HG03060 (cell line): ENCODE data around the gene SLC7A7.
"Not testable (repeated sequence)": the region's sequence is repeated elsewhere in the genome, so short reads cannot be mapped to it uniquely, and the experiment has no call there.

Experiments
- ATAC-seq: cut with Tn5 transposase; IDR thresholded peaks from one replicate; pipeline ENCODE4 v1.9.1; 2021; ENCODE audit warnings: low read depth, moderate number of reproducible peaks; ENCODE audit not compliant: unreplicated experiment

Gene SLC7A7

GRCh38 chr14:22794551-22794951, 20.7 kb downstream of the SLC7A7 start:
- peak; percentile 46 for ATAC-seq

- no peak for ATAC-seq
These were observed 21.3 kb downstream of the SLC7A7 start for GRCh38 chr14:22793976-22794375.

GRCh38 chr14:22793550-22793949, 21.7 kb downstream of the SLC7A7 start:
- not testable (repeated sequence) for ATAC-seq

- ATAC-seq, result no peak
These were observed 23.1 kb downstream of the SLC7A7 start for GRCh38 chr14:22792158-22792557.

GRCh38 chr14:22791301-22791700, 23.9 kb downstream of the SLC7A7 start:
- no peak for ATAC-seq

DNA sequence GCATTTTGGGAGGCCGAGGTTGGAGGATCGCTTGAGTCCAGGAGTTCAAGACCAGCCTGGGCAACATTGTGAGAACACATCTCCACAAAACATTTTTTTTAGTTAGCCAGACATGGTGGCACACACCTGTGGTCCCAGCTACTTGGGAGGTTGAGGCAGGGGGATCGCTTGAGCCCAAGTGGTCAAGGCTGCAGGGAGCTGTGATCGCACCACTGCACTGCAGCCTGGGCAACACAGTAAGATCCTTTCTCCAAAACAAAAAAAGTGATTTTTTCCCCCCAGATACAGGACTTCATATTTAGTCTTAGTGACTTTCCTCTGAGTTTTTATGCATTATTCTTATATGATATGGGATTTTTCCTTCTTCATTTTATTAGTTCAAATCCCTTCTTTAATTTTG, 28.6 kb downstream of the SLC7A7 start:
- no peak for ATAC-seq

DNA sequence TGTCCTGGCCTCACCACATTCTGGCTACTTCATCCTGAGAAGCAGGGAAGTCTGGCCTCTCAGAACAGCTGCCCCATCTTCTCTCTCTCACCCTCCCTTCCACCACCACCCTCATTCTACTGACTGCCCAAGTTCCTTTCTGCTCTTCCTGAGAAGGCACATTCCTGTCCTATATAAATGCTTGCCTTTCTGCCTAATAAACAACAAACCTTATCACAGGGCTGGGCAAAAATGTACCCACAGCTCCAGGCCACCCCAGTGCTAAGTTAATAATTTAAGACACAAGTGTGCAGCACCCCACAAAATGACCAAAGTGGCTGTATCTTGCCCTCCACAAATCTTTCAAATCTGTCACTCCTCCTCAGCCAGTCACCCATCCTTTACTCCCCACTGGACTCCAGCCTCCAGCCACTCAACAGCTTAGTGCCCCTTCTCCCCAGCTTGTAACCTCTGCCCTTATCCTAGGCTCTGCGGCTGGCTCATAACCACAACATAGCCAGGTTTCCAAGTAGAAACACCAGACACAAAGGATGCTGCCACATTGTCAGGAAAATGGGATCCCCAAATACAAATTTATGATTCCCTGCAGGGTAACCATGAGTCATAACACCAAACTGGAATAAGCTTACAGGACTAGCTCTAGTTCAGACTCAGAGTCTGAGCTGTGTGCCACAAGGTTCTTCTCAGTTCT, 33.8 kb downstream of the SLC7A7 start:
- ATAC-seq, result no peak

GRCh38 chr14:22780941-22781300, 34.3 kb downstream of the SLC7A7 start:
- ATAC-seq, result no peak

GRCh38 chr14:22780105-22780679, 35.0 kb downstream of the SLC7A7 start:
- ATAC-seq, result no peak

DNA sequence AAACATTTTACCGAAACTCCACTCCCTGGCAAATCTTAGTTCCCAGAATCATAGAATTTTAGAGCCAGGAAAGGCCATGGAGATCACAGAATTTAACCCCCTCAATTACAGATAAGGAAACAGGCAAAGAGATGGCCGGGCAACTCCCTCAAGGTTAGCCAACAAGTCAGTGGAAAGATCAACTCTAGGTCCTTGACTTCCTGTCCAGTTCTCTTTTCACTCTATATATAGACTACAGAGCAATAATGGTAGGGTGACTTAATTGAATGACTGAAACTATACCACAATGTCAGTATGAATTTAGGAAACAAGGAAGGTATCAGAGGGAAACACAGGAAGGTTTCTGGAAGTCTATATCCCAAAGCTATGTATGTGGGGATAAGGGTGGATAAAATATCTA, 37.2 kb downstream of the SLC7A7 start:
- no peak for ATAC-seq

- not testable (repeated sequence) for ATAC-seq
These were observed 38.4 kb downstream of the SLC7A7 start for GRCh38 chr14:22776849-22777248.

DNA sequence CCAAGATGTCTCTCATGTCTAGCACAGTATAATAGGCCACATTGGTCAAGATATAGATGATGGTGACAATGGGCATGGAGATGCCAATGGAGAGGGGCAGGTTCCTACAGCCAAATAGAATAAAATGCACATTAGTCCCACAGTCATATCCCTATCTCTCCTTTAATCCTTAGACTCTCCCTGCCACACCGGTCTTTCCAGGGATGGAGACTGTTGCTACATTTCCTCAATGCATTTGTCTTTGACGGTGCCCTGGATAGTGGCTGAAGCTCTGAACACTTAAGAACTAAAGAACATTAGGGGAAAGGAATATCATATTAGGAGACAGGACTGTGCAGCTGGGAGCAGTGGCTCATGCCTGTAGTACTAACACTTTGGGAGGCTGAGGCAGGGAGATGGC, 39.0 kb downstream of the SLC7A7 start:
- ATAC-seq, result no peak

GRCh38 chr14:22774011-22774706, 41.1 kb downstream of the SLC7A7 start:
- no peak for ATAC-seq

DNA sequence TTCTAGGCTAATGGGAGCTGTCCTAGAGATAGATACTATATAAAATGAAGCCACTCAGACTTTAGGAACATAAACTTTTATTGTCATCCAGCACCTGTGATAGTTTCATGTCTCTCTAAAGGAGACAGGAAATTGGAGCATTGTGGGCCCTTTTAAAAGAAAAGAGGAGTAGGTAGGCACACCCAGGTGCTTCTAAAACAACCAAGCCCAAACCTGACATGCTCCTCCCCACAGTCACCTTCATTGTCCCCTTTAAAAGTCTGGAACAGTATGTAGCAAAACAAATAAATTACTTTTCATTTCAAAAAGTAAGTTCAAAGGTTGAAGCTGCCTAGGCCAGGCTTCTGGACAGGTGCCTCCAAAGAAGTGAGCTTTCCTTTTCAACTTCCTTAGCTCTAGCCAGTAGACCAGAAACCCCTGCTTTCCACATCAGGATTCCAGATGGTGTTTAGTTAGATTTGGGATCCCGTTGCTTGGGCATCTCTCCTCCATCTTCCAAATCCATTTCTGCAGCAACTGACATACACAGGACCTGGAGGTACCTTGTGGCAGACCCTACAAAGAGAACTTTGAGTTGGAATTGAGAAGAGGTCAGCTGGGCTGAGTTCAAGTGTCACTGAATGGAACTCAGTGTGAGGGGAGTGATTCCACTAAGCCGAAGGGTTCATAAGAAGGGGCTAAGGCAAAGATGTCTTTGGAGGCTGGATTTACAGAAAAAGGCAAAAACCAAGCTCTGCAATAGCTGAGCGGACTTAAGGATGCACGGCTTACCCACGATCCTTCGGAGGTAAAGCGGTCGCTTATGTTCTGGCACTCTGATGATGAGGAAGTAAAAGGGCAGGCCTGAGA, 41.8 kb downstream of the SLC7A7 start:
- no peak for ATAC-seq

DNA sequence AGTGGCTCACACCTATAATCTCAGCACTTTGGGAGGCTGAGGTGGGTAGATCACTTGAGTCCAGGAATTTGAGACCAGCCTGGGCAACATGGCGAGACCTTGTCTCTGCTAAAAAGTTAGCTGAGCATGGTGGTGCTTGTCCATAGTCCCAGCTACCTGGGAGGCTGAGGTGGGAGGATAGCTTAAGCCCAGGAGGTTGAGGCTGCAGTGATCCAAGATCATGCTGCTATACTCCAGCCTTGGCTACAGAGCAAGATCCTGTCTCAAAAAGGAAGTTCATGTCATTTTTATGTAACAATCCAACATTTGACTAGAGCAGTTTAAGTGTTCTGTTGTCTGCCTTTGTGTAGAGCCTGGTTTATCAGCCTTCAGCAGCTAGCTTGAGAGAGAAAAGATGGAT, 42.5 kb downstream of the SLC7A7 start:
- ATAC-seq, result no peak

DNA sequence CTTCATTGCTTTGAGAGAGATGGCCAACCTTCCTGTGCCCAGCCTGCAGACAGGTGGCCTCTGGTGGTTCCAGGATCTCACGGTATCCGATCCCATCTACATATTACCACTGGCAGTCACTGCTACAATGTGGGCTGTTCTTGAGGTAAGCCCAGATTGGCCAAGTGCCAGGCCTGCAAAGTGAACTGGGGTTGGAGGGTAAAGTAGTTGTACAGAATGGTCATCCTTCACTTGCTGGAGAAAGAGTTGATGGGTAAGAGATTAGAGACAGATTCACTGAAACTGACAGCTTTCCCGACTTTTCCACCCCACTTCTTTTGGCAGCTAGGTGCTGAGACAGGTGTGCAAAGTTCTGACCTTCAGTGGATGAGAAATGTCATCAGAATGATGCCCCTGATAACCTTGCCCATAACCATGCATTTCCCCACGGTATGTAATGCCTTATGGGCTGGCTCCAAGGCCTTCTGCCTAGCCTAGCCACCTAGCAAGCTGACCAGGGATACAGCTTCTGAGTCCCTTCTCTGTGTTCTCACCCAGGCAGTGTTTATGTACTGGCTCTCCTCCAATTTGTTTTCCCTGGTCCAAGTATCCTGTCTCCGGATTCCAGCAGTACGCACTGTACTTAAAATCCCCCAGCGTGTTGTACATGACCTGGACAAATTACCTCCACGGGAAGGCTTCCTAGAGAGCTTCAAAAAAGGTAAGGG, 44.6 kb downstream of the SLC7A7 start:
- no peak for ATAC-seq

DNA sequence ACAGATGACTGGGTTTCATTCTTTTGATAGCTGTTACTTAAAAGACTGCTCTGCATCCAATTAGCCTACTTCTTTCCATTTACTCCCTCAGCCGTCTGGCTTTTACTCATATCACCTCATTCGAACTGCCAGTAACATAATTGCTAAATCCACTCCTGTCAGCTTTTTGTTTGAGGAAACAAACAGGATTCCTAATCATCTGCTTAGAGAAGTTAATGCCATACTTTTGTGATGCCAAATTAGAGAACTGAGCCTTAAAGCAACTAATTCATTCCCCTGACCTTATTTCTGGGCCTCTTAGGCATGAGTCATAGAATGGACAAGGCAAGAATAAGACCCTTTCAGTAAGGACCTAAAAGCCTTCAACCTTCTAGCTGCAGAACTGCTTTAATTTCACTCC, 45.9 kb downstream of the SLC7A7 start:
- ATAC-seq, result no peak

DNA sequence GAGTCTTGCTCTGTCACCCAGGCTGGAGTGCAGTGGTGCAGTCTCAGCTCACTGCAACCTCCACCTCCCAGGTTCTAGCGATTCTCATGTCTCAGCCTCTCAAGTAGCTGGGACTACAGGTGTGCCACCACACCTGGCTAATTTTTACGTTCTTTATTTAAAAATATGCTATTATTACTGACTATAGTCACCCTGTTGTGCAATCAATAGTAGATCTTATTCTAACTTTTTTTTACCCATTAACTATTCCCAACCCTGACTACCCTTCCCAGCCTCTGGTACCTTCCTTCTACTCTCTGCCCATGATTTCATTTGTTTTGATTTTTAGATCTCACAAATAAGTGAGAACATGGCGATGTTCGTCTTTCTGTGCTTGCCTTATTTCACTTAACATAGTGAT, 46.3 kb downstream of the SLC7A7 start:
- no peak for ATAC-seq

- ATAC-seq, result no peak
These were observed 48.0 kb downstream of the SLC7A7 start for GRCh38 chr14:22767323-22767589.

- ATAC-seq, result no peak
These were observed 48.5 kb downstream of the SLC7A7 start, which contains the start of gene OXA1L for GRCh38 chr14:22766457-22767322. OXA1L (plus strand) TSS chr14:22766688; CDS start chr14:22766702, 14 bp downstream.
